Right lobe of liver (tissue), 4 donors: ENCODE measurements around the gene ARG2.

Source experiments
- POLR2A ChIP-seq: fragments of 450-650 bp; IDR thresholded peaks from one replicate; pipeline ENCODE4 v1.6.1; 2017; ENCODE audit warnings: antibody characterized with exemption, mild to moderate bottlenecking
- TF ChIP-seq, protein P1 (sequence below), 4 donors: fragments of 200-600 bp in 3 of 4; fragments of 450-650 bp in 1 of 4; IDR thresholded peaks; one replicate each; pipeline versions ENCODE4 v1.5.1 to v1.8.0; 2016 to 2022; ENCODE audit warnings: antibody characterized with exemption in 4 of 4, mild to moderate bottlenecking in 2 of 4
- donor health status: DM: no; HTN: no; CAD: no.
- donor health status: DM: no; HTN: no; CAD: no.
- donor health status: DM: no; HTN: yes; CAD: no.

DNA sequence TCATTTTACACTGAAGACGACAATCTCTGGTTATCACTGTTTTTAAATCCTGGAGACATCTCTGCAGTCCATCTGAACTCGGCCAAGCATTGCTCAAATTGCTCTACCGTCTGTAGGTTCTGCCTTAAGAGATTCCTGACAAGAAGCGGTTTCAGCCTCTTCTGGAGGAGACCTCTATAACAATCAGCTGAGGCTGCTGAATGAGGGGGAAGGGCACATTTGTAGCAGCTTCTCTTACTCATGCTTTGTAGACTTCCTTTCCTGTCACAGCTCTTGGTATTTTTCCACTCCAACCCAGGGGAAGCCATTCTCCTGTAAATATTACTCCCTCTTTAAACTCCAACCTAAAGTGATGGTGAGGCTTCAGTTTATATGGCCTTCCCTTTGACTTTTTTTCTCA, 3.0 kb downstream of the ARG2 start:
- TF ChIP-seq, protein P1, sequence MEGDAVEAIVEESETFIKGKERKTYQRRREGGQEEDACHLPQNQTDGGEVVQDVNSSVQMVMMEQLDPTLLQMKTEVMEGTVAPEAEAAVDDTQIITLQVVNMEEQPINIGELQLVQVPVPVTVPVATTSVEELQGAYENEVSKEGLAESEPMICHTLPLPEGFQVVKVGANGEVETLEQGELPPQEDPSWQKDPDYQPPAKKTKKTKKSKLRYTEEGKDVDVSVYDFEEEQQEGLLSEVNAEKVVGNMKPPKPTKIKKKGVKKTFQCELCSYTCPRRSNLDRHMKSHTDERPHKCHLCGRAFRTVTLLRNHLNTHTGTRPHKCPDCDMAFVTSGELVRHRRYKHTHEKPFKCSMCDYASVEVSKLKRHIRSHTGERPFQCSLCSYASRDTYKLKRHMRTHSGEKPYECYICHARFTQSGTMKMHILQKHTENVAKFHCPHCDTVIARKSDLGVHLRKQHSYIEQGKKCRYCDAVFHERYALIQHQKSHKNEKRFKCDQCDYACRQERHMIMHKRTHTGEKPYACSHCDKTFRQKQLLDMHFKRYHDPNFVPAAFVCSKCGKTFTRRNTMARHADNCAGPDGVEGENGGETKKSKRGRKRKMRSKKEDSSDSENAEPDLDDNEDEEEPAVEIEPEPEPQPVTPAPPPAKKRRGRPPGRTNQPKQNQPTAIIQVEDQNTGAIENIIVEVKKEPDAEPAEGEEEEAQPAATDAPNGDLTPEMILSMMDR (IDR thresholded peaks at IDR 0.05), result no peak
- no peak for TF ChIP-seq POLR2A
